ENCODE results near the gene TNIP2. TPM values are rescaled to one million over a fixed set of nuclear protein-coding genes. Genes with fewer than 3 reads are reported as not detected.

TNIP2 gene
- total RNA-seq, 4 donors from 2014 or later = 37.9 to 42.5 (median 40.3) TPM

DNA sequence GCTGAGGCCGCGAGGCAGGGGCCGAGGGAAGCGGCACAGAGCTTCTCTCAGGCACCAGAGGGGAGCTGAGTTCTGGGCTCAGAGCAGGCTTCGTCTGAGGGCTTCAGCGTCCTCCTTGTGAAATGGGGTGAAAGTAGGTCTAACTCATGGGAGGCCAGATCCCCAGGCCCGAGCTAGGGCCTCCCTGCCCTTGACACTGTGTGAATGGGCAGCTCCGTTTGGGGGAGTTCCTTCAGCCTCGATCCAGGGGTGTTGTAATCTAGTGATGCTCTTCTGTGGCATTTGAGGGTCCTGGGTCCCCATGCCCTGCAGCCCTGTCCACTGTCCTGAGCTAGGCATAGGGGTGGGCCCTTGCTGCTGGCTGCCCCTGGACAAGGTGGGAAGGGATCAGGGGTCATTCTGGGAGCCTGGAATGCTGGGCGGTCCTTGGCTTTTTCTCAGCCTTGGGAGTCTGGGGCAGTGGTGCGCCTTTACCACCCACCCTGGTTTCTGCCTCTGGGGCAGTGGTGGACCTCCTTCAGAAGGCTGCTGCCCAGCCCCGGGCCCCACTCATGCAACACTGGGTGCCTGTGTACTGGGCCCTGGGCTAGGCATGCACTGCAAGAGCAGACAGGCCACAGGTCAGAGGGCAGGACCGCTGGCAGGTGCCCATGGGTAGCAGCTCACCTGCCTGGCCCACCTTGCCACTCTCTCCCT, 40.9 kb upstream of the TNIP2 start:
- H3K4me3 ChIP-seq (ENCODE audit: low read depth, poor library complexity, severe bottlenecking) = no peak overlapping the region
- intact Hi-C loops (cut with DNase I; ENCODE audit: low total_unique reads) = no loop called here
- 38 to 55% methylated on average over 12 to 13 of the region's 13 CpGs for WGBS, 2 donors
- TF ChIP-seq, protein P1, sequence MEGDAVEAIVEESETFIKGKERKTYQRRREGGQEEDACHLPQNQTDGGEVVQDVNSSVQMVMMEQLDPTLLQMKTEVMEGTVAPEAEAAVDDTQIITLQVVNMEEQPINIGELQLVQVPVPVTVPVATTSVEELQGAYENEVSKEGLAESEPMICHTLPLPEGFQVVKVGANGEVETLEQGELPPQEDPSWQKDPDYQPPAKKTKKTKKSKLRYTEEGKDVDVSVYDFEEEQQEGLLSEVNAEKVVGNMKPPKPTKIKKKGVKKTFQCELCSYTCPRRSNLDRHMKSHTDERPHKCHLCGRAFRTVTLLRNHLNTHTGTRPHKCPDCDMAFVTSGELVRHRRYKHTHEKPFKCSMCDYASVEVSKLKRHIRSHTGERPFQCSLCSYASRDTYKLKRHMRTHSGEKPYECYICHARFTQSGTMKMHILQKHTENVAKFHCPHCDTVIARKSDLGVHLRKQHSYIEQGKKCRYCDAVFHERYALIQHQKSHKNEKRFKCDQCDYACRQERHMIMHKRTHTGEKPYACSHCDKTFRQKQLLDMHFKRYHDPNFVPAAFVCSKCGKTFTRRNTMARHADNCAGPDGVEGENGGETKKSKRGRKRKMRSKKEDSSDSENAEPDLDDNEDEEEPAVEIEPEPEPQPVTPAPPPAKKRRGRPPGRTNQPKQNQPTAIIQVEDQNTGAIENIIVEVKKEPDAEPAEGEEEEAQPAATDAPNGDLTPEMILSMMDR (IDR thresholded peaks at IDR 0.05) = no peak
- no peak for TF ChIP-seq POLR2A (IDR thresholded peaks at IDR 0.05)
- DNase-seq (ENCODE audit: low spot score in 2 of 2) = peak; percentile 17 to 86

DNA sequence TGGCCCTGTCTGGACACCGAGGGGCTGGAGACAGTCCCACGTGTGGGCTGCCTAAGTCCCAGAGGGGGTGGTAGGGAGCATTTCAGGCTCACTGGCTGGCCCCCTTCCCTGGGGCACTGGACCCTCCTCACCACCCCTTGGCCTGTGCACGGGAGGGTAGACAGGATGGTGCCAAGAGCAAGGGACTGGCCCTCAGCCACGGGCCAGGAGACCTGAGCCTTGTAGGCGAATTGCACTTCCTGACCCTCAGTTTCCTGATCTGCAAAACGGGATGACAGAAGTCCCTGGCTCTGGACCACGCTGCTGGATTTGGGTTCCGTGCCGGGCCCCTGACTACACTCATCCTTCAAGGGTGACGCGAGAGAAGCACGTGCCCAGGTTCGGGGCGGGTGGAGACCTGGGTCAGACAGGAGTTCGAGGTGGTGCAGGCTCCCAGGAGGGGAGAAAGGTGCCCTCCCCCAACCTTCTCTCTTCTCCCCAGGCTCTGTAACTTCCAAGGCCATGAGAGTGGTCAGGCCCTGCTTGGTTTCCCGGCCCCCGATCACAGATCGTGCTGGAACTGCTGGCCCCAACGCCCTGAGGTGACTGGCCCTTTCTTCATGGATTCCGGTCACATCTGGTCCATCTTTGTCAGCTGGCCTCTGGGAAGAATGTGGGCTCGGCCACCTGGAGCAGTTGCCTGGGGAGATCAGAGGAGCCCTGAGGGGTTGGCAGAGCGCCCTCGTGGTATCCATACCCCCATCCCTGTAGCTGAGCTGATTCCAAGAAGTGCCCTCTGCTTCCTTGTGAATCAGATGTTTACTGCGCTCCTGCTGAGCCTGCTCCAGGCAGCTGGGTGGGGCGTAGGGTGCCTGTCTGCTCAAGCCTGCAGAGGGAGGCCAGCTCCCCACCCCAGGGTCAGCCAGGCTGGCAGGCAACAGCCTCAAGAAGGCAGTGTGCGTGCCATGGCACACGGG, 40.0 kb upstream of the TNIP2 start:
- DNase-seq (ENCODE audit: low spot score in 2 of 2) = peak; percentile 77 to 90
- 28 to 52% methylated on average over 22 to 27 of the region's 27 CpGs for WGBS, 2 donors
- TF ChIP-seq POLR2A (IDR thresholded peaks at IDR 0.05) = no peak
- TF ChIP-seq, protein P1 (IDR thresholded peaks at IDR 0.05) = no peak
- H3K4me3 ChIP-seq (ENCODE audit: low read depth, poor library complexity, severe bottlenecking) = no peak overlapping the region
- intact Hi-C loops (cut with DNase I; ENCODE audit: low total_unique reads) = no loop called here

DNA sequence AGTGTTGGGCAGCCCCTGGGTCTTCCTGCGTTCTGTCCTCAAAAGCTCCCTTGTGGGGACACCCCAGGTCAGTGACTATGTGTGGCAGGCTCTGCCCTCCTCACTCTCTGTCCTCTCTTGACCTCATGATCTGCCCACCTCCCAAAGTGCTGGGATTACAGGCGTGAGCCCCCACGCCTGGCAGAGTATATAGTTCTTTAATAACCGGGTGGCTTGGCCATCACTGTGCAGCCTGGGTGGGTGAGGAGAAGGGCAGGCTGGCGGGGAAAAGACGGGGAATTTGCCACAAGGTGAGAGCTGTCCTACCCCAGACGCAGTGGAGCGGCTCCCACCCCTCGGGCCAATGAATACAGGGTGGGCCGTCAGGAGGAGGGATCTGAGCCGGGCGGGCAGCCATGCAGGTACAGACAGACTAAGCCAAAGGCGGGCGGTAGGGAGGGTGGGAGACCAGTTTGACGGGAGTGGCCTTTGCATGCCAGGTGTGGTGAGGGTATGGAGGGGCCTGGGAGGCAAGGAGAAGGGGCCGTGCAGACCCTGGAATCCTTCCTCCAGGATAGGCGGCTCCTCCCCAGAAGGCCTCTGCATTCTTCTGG, 39.3 kb upstream of the TNIP2 start:
- TF ChIP-seq, protein P1 (IDR thresholded peaks at IDR 0.05) = no peak
- no peak for TF ChIP-seq POLR2A (IDR thresholded peaks at IDR 0.05)
- WGBS, 2 donors = 53 to 71% methylated on average over 15 to 17 of the region's 17 CpGs
- peak; percentile 29 to 88 for DNase-seq (ENCODE audit: low spot score in 2 of 2)
- H3K4me3 ChIP-seq (ENCODE audit: low read depth, poor library complexity, severe bottlenecking) = no peak overlapping the region
- intact Hi-C loops (cut with DNase I; ENCODE audit: low total_unique reads) = no loop called here

DNA sequence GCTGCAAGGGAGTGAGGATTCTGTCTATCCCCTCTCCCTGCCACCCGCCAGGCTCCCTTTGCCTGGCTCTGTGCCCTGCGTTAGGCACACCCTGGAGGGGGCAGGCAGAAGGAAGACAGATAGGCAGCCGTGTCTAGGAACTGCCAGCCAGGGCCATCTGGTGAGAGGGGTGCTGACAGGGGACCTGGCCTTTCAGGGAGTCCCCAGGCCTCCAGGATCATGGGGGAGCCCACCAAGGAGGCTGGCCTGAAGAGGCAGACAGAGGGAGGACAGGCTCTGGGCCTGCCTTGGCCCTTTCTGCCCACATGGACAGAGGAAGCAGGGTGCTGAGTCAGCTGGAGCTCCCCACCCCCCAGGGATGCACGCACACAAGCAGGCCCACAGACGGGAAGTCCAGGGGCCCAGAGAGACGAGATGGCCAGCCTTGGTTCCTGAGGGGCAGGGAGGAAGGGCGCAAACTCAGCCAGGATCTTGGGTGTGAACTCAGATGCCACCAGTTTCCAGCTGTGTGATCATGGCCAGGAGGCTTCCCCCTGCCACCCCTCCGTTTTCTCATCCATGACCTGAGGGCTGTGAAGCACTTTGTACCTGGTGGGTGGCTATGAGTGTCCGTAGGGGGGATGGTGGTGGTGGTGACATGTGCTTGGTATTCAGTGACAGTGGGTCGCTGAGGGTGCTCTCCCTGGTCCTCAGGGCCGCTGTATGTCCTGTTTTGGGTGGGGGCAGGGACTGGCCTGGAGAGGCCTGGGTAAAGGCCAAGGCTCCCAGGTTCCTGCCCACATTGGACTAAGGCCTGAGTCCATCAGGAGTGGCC, 38.6 kb upstream of the TNIP2 start:
- TF ChIP-seq POLR2A (IDR thresholded peaks at IDR 0.05) = no peak
- TF ChIP-seq, protein P1 (IDR thresholded peaks at IDR 0.05) = no peak
- intact Hi-C loops (cut with DNase I; ENCODE audit: low total_unique reads) = no loop called here
- DNase-seq (ENCODE audit: low spot score in 2 of 2) = peak; percentile 56 to 93
- 29 to 32% methylated on average over 9 to 10 of the region's 11 CpGs for WGBS, 2 donors
- H3K4me3 ChIP-seq (ENCODE audit: low read depth, poor library complexity, severe bottlenecking) = peak overlapping the region; percentile 54

All from lower leg skin (tissue), 4 donors.